Mesenchymal stem cell (in vitro differentiated cells and primary cell): Measurements from ENCODE around the gene C9orf85.

ENCODE experiments used
- DNase-seq: peaks from one replicate; pipeline ENCODE4 v3.0.0-alpha.2; 2013
- H2AFZ ChIP-seq: one replicate; pipeline ENCODE4 v1.6.1; 2013; ENCODE audit warnings: low read depth, mild to moderate bottlenecking, control low read depth, inconsistent platforms, low read length, moderate library complexity
- H2AK5ac ChIP-seq: 2 replicates; pipeline ENCODE4 v1.6.1; 2013; ENCODE audit warnings: low read length, moderate library complexity, mild to moderate bottlenecking, inconsistent platforms; ENCODE audit not compliant: severe bottlenecking
- H2BK120ac ChIP-seq: one replicate; pipeline ENCODE4 v1.6.1; 2013; ENCODE audit warnings: low read depth, mild to moderate bottlenecking, inconsistent platforms, low read length, moderate library complexity
- H2BK12ac ChIP-seq, 2 experiments: one replicate each; pipeline ENCODE4 v1.6.1; 2013; ENCODE audit warnings: inconsistent platforms in 2 of 2, low read length in 2 of 2, mild to moderate bottlenecking in 2 of 2, moderate library complexity in 2 of 2, control low read depth in 1 of 2
- H2BK15ac ChIP-seq: one replicate; pipeline ENCODE4 v1.6.1; 2013; ENCODE audit warnings: mild to moderate bottlenecking, low read depth, inconsistent platforms; ENCODE audit not compliant: poor library complexity, severe bottlenecking
- H2BK5ac ChIP-seq: 2 replicates; pipeline ENCODE4 v1.6.1; 2013; ENCODE audit warnings: low read depth, mild to moderate bottlenecking, low read length, control low read depth, inconsistent platforms; ENCODE audit not compliant: poor library complexity, severe bottlenecking
- H3K14ac ChIP-seq, 2 experiments: one replicate each; pipeline ENCODE4 v1.6.1; 2013; ENCODE audit warnings: inconsistent platforms in 2 of 2, low read length in 2 of 2, control low read depth in 1 of 2, mild to moderate bottlenecking in 1 of 2, moderate library complexity in 1 of 2
- H3K18ac ChIP-seq, 2 experiments: one replicate each; pipeline ENCODE4 v1.6.1; 2013; ENCODE audit warnings: inconsistent platforms in 2 of 2, low read length in 2 of 2, control low read depth in 1 of 2, low read depth in 1 of 2, mild to moderate bottlenecking in 1 of 2
- H3K23ac ChIP-seq, 2 experiments: one replicate each; pipeline ENCODE4 v1.6.1; 2013; ENCODE audit warnings: inconsistent platforms in 2 of 2, low read length in 2 of 2, mild to moderate bottlenecking in 2 of 2, moderate library complexity in 2 of 2, control low read depth in 1 of 2
- H3K27ac ChIP-seq: 2 replicates; pipeline ENCODE4 v1.5.1; 2013; ENCODE audit warnings: mild to moderate bottlenecking, moderate library complexity, low read length, control low read depth, inconsistent platforms; ENCODE audit not compliant: poor library complexity, severe bottlenecking
- H3K27me3 ChIP-seq, 2 experiments: 2 replicates each; pipeline versions ENCODE4 v1.6.1 to v1.7.0; 2013; ENCODE audit warnings: low read length in 2 of 2, mild to moderate bottlenecking in 2 of 2, moderate library complexity in 2 of 2, control low read depth in 1 of 2, inconsistent platforms in 1 of 2; ENCODE audit not compliant: control insufficient read depth in 1 of 2, insufficient read depth in 1 of 2
- H3K36me3 ChIP-seq, 2 experiments: 2 replicates each; pipeline versions ENCODE4 v1.6.1 to v1.7.0; 2013; ENCODE audit warnings: low read length in 2 of 2, control low read depth in 1 of 2, inconsistent platforms in 1 of 2, low read depth in 1 of 2, mild to moderate bottlenecking in 1 of 2; ENCODE audit not compliant: insufficient read depth in 2 of 2, control insufficient read depth in 1 of 2
- H3K4ac ChIP-seq, 2 experiments: one replicate each; pipeline ENCODE4 v1.6.1; 2013; ENCODE audit warnings: inconsistent platforms in 2 of 2, low read length in 2 of 2, mild to moderate bottlenecking in 2 of 2, moderate library complexity in 2 of 2, control low read depth in 1 of 2, low read depth in 1 of 2
- H3K4me1 ChIP-seq: 2 replicates; pipeline ENCODE4 v1.6.1; 2013; ENCODE audit warnings: low read depth, low read length, control low read depth; ENCODE audit not compliant: control insufficient read depth, insufficient read depth
- H3K4me2 ChIP-seq: 2 replicates; pipeline ENCODE4 v1.6.1; 2013; ENCODE audit warnings: low read length, mild to moderate bottlenecking, inconsistent platforms; ENCODE audit not compliant: poor library complexity, severe bottlenecking
- H3K4me3 ChIP-seq, 2 experiments: 2 replicates each; pipeline versions ENCODE4 v1.5.1 to v1.7.0; 2013; ENCODE audit warnings: low read length in 2 of 2, mild to moderate bottlenecking in 2 of 2, control low read depth in 1 of 2, low read depth in 1 of 2; ENCODE audit not compliant: insufficient read depth in 1 of 2
- H3K79me1 ChIP-seq: replicated peaks from 2 replicates; pipeline ENCODE4 v1.6.1; 2013; ENCODE audit warnings: mild to moderate bottlenecking, control low read depth, low read length, inconsistent platforms; ENCODE audit not compliant: poor library complexity, severe bottlenecking
- H3K9ac ChIP-seq: 2 replicates; pipeline ENCODE4 v1.7.0; 2013; ENCODE audit warnings: mild to moderate bottlenecking, low read length, moderate library complexity
- H3K9me3 ChIP-seq: 2 replicates; pipeline ENCODE4 v1.7.0; 2013; ENCODE audit warnings: mild to moderate bottlenecking, low read length; ENCODE audit not compliant: control insufficient read depth
- H4K8ac ChIP-seq: one replicate; pipeline ENCODE4 v1.6.1; 2013; ENCODE audit warnings: inconsistent platforms, mild to moderate bottlenecking, low read length, moderate library complexity
- H4K91ac ChIP-seq: one replicate; pipeline ENCODE4 v1.6.1; 2013; ENCODE audit warnings: mild to moderate bottlenecking, low read length, inconsistent platforms
- WGBS: methylation state at CpG from one replicate; pipeline ENCODE4 v1.1.7; 2013; ENCODE audit warnings: mixed read lengths; 5-methylcytosine and 5-hydroxymethylcytosine counted together

C9orf85 gene

DNA sequence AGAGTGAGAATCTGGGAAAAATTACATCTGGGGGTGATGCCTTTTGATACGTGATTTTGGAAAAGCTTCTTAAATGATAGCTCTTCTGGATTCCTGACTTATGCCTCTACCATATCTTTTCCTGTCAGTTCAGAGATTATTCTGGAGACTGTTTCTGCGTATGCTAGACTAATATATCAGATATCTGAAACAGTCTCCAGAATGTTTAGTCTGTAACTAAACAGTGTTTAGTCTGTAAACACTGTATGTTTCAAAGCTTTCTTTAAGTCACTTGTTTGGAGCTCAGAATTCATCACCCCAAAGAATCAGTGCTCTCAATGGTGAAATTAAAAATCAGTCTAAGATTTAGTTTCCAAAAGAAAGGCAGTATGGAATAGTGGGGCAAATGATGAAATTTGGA, 19.7 kb downstream of the C9orf85 start:
- H4K8ac ChIP-seq = no peak overlapping the region
- WGBS = 60% methylated on average over 1 of the region's 2 CpGs
- no peak overlapping the region for H2AK5ac ChIP-seq
- H3K23ac ChIP-seq = no peak overlapping the region
- no peak overlapping the region for H2BK15ac ChIP-seq
- H3K4me3 ChIP-seq = no peak overlapping the region
- H2BK120ac ChIP-seq = no peak overlapping the region
- no peak overlapping the region for H3K9ac ChIP-seq
- no peak overlapping the region for H2BK5ac ChIP-seq
- no peak overlapping the region for H3K18ac ChIP-seq
- no peaks in the 10 kb centered on the region for H3K27me3 ChIP-seq
- no peak overlapping the region for H3K4me2 ChIP-seq
- no peaks in the 10 kb centered on the region for H3K36me3 ChIP-seq
- no peak overlapping the region for H4K91ac ChIP-seq
- peak; percentile 71 for DNase-seq
- H3K27ac ChIP-seq = no peak overlapping the region
- no peak overlapping the region for H2AFZ ChIP-seq
- H3K79me1 ChIP-seq = peaks cover 17% of the 10 kb centered on the region
- no peak overlapping the region for H2BK12ac ChIP-seq
- no peaks in the 10 kb centered on the region for H3K4me1 ChIP-seq
- H3K4ac ChIP-seq = no peak overlapping the region
- H3K9me3 ChIP-seq = no peaks in the 10 kb centered on the region
- H3K14ac ChIP-seq = no peak overlapping the region

DNA sequence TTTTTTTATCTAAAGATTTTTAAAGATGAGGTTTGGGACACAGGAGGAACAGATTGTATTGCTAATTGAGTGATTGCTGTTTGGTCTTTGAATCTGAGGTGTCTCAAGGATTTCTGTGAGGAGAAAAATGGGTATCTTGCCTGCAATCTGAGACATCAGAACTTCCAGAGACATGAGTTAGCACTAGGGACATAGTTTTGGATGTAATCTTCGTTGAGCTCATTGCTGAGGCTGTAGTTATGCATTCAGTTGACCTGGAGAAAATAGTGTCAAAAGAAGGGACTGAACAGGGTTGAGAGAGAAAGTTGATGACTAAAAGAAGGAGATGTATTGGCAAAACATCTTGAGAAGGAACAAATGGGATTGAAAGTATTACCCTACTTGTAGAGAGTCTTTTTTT, 24.6 kb downstream of the C9orf85 start:
- Histone ChIP-seq H4K8ac (no peak overlapping the region), H3K27ac (no peak overlapping the region), H3K4ac (no peak overlapping the region), H2AK5ac (no peak overlapping the region), H3K36me3 (no peaks in the 10 kb centered on the region), H3K9me3 (no peaks in the 10 kb centered on the region), H3K14ac (no peak overlapping the region), H3K9ac (no peak overlapping the region), H2AFZ (no peak overlapping the region), H3K4me3 (no peak overlapping the region), H2BK15ac (no peak overlapping the region), H3K23ac (no peak overlapping the region), H3K18ac (no peak overlapping the region), H2BK12ac (no peak overlapping the region), H3K79me1 (peaks cover 19% of the 10 kb centered on the region), H2BK120ac (no peak overlapping the region), H4K91ac (no peak overlapping the region), H3K4me2 (no peak overlapping the region), H2BK5ac (no peak overlapping the region), H3K4me1 (no peaks in the 10 kb centered on the region), H3K27me3 (no peaks in the 10 kb centered on the region)
- DNase-seq = no peak
- 90% methylated on average over 1 of the region's 1 CpG for WGBS

DNA sequence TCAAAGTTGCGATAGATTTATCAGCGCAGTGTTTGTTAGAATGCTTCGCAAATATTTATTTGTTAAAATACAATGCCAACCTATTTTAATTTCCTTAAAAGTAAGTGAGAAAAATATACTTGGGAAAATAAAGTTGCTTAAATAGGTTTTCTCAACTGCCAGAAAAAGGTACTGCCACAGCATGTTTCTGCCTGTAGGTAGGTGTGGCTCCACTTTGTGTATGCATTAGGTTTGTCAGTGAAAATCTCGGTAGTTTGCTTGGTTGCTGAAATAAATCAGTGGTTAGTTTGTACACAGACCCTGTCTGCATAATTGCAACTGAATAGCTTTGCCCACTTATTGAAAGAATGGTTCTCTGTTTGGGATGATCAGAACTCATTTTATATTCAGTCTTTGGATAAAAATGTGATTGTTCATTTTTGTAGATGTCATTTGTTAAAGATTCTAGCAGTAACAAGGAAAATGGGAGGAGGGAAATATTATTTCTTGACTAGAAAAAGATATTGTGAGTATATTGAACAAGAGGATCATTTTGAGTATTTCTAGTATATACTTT, 25.7 kb downstream of the C9orf85 start:
- H3K9me3 ChIP-seq = no peaks in the 10 kb centered on the region
- no peak overlapping the region for H3K23ac ChIP-seq
- H2BK12ac ChIP-seq = no peak overlapping the region
- H3K4me2 ChIP-seq = no peak overlapping the region
- H2BK120ac ChIP-seq = no peak overlapping the region
- H3K79me1 ChIP-seq = peaks cover 17% of the 10 kb centered on the region
- no peak overlapping the region for H3K27ac ChIP-seq
- H3K36me3 ChIP-seq = no peaks in the 10 kb centered on the region
- H4K91ac ChIP-seq = no peak overlapping the region
- peak overlapping the region; percentile 35 for H3K9ac ChIP-seq
- DNase-seq = no peak
- H2AK5ac ChIP-seq = no peak overlapping the region
- no peak overlapping the region for H2BK5ac ChIP-seq
- no peak overlapping the region for H4K8ac ChIP-seq
- no peak overlapping the region for H3K18ac ChIP-seq
- WGBS = 63% methylated on average over 1 of the region's 4 CpGs
- no peak overlapping the region for H3K4me3 ChIP-seq
- H2BK15ac ChIP-seq = no peak overlapping the region
- H3K4ac ChIP-seq = no peak overlapping the region
- H3K27me3 ChIP-seq = no peaks in the 10 kb centered on the region
- H3K14ac ChIP-seq = no peak overlapping the region
- no peaks in the 10 kb centered on the region for H3K4me1 ChIP-seq
- H2AFZ ChIP-seq = no peak overlapping the region

DNA sequence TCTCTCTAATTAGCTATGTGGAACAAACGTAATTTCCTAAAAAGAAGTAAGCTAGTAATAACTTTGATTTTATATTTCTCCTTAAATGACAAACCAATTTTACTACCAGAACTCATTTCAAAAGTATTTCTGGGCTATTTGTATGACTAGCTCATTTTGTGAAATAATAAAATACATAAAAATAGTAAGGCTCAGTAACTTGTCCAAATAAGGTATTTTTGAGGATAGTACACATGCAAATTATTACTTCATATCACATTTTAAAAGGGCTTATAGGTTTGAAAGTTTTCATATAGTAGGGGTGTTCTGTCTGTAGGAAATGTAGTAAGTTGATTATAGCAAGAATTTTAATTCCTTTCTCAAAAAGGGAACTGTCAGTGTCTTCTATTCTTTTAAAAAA, 26.5 kb downstream of the C9orf85 start:
- no peak overlapping the region for H3K4ac ChIP-seq
- no peak overlapping the region for H2BK12ac ChIP-seq
- H3K79me1 ChIP-seq = peaks cover 18% of the 10 kb centered on the region
- H4K91ac ChIP-seq = no peak overlapping the region
- H3K4me1 ChIP-seq = no peaks in the 10 kb centered on the region
- H2BK15ac ChIP-seq = no peak overlapping the region
- no peak overlapping the region for H4K8ac ChIP-seq
- no peaks in the 10 kb centered on the region for H3K9me3 ChIP-seq
- no peaks in the 10 kb centered on the region for H3K36me3 ChIP-seq
- H3K18ac ChIP-seq = no peak overlapping the region
- peak overlapping the region; percentile 35 for H3K9ac ChIP-seq
- H3K23ac ChIP-seq = no peak overlapping the region
- no peak overlapping the region for H3K4me3 ChIP-seq
- no peak overlapping the region for H2BK120ac ChIP-seq
- H3K14ac ChIP-seq = no peak overlapping the region
- no peak for DNase-seq
- no peak overlapping the region for H2AFZ ChIP-seq
- H3K27me3 ChIP-seq = no peaks in the 10 kb centered on the region
- no peak overlapping the region for H3K4me2 ChIP-seq
- H3K27ac ChIP-seq = no peak overlapping the region
- no CpG with 5 or more reads among the region's 1 CpG for WGBS
- no peak overlapping the region for H2AK5ac ChIP-seq
- H2BK5ac ChIP-seq = no peak overlapping the region
